AG08395 (cell line): ENCODE measurements around the gene CDK19.
"Not testable (repeated sequence)": the region's sequence is repeated elsewhere in the genome, so short reads cannot be mapped to it uniquely, and the experiment has no call there.

Source experiments
- DNase-seq: peaks from one replicate; pipeline ENCODE4 v3.0.0; 2012; ENCODE audit warnings: mixed read lengths, low spot score

The CDK19 gene

DNA sequence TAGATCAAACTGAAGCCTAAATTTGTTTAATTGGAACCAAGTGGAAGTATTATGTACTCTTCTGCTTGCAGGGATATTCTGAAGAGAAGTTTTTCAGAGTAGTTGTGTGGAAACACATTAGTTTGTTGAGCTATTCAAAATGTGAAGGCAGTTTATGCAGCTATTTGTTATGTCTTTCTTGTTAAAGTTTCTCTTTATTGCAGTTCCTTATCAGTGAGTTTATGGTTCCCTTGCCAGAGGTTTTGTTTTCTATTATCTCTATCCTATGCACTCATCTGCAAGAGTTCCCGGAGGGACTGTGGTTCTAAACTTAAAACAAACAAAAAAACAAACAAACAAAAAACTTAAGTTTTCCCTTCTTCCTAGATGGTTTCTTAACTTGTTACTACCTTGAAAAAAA, 195.2 kb downstream of the CDK19 start:
- no peak for DNase-seq

DNA sequence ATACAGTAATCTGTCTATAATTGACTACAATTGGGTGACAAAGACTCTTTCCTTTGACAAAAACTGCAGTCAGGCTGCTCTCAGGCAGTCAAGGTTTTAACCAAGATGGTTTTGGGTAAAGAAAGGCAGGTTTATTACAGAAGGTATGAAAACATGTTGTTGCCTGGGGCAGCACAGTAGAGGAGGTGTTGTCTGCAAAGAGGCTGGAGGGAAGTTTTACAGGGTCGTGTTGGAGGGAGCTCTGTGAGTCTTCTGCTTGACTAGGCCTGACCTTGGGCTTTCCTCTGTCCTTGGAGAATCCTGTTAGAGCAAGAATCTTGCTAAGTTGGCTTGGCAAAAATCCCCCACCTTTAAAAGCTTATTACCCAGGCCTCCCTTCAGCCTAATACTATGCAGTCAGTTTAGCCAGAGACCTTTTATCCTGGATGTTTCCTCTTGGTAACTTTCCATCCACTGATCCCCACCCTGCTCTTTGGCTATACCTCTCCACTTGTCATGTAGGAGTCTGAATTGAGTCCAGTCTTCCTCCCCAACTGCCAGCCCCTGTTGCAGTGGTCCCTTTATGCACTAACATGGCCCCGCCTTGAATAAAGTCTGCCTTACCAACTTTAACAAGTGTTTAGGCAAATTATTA, 195.9 kb downstream of the CDK19 start:
- DNase-seq = no peak

DNA sequence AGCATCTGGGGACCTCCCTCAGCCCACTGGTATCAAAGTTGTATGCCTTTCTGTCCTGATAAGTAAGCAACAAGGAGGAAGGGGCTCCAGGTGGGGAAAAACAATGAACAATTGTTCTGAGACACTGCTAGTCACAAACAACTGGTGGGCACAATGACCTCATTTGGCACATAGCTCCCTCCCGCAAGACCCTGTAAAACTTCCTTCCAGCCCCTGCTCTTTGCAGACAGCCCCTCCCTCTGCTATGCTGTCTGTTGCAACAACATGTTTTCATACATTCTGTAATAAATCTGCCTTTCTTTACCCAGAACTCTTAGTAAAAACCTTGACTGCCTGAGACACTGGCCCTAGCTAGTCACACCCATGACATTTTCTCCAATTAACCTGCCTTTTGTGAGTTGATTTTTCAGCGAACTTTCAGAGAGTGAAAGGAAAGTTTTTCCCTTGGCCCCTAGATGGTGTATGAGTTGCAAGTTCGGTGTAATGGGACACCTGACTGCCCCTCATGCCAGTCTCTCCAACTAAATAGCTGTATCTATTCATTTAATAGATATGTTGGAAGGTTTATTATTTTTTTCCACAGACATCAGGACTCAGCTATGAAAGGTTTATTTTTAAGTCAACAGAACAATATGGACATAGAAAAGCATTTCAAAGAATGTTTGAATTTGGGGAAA, 196.5 kb downstream of the CDK19 start:
- no peak for DNase-seq

DNA sequence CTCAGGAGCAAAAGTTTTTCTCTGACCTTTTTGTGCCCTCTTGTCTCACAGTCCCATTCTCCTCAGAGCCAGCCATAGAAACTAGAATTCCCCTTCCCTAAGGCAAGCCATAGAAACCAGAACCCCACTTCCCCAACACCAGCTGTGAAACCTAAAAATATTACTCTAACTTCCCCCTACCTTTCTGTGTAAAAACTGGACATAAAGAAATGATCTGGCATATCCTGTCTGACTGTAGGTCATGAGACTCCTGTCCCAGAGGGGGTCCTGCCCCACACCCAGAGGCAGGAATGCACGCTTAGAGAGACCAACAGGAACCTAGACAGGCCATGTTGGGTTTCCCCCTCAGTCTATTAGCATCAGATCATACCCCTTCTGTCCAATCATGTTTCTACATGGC, 198.2 kb downstream of the CDK19 start:
- DNase-seq = no peak

DNA sequence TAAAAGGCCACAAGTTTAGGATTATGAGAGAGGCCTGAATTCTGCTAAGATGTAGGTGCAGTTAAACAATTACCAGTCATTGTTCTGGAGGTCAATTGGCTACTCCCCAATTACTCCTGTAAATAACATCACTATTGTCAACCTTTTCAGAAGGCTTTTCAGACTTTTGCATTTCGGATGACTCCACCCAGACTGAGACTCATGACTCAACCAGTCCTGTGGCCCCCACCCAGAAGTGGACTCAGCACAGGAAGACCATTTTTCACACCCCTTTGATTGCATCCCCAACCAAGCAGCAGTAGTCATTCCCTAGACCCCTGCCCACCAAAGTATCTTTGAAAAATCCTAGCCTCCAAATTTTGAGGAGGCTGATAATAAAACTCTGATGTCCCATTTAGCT, 199.5 kb downstream of the CDK19 start:
- DNase-seq = no peak

- no peak for DNase-seq
Observed at GRCh38 chr6:110614586-110614985, 200.7 kb downstream of the CDK19 start.

DNA sequence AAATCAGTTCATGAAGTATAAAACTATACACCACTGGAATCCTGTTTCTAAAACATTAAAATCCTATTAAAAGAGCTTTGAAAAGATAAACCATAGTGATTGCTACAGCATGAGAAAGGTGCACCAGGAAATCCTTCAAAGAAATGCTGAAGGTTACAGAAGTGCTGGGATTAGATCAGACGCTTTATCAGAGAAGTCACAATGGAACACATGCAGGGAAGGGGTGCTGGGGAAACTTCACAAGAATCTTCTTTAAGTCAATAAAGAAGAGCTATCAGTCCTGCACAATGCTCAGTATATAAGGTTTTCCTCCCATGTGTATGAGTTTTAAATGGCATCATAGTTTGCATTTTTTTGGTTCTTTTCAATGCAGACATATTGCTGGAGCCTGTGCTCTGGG, 201.2 kb downstream of the CDK19 start:
- no peak for DNase-seq

- DNase-seq = no peak
Observed at GRCh38 chr6:110613356-110613755, 201.9 kb downstream of the CDK19 start.

GRCh38 chr6:110612298-110612697, 203.0 kb downstream of the CDK19 start:
- no peak for DNase-seq

GRCh38 chr6:110609101-110609500, 206.2 kb downstream of the CDK19 start:
- no peak for DNase-seq

GRCh38 chr6:110608151-110608550, 207.1 kb downstream of the CDK19 start:
- no peak for DNase-seq

DNA sequence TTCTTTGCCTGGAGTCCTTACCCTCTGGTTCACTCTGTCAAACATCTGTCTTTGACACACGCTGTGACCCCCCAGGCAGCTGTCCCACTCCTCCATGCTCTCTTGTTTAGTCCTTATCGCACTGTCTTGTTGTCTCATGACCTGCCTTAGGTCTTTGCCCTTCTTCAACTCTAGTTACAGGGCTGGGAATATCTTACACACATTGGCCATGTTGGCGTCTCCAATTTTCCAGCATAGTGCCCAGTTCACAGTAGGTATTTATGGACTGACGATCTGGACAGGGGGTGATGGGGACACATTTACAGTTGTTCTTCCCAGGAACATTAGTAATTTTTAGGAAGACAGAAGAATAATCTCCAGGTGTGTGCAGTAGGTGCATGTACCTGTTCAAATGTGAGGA, 209.1 kb downstream of the CDK19 start:
- DNase-seq = no peak

- not testable (repeated sequence) for DNase-seq
Observed at GRCh38 chr6:110600640-110601039, 214.6 kb downstream of the CDK19 start.

DNA sequence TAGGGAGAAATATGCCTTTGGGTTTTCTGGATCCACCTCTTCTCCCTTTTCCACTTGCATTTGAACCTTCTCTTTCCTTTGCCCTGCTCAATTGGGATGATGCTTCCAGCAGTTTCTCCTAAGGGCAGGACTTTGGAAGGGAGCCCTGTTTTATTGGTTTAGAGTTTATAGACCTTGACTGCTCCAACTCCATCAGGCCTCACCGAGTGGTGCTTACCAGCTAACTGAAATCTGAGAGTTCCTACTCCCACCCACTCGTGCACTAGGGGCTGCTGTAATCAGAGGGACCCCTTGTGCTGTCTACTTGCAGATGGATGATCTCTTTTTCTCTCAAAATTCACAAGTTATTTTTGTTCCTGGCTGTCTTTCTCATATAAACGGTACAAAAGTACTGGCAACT, 217.5 kb downstream of the CDK19 start:
- no peak for DNase-seq

- no peak for DNase-seq
Observed at GRCh38 chr6:110596354-110596753, 218.9 kb downstream of the CDK19 start.

DNA sequence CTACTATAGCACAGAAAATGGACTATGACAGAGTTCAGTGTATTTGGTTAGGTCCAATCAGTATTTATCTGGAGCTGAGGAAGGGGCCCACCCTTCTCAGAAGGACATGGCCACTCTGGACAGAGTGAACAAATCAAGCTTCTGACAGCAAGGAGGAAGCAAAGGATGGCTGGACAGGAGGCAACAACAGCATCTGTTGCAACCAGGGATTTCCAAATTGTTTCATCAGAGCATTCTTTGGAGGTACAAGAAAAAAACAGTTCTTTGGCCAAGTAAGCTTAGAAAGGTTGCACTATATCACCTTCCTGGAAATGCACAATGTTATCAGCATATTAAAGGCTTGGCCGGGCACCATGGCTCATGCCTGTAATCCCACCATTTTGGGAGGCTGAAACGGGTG, 220.2 kb downstream of the CDK19 start:
- no peak for DNase-seq

GRCh38 chr6:110593637-110594036, 221.6 kb downstream of the CDK19 start:
- no peak for DNase-seq

- no peak for DNase-seq
Observed at GRCh38 chr6:110592765-110593164, 222.5 kb downstream of the CDK19 start.

DNA sequence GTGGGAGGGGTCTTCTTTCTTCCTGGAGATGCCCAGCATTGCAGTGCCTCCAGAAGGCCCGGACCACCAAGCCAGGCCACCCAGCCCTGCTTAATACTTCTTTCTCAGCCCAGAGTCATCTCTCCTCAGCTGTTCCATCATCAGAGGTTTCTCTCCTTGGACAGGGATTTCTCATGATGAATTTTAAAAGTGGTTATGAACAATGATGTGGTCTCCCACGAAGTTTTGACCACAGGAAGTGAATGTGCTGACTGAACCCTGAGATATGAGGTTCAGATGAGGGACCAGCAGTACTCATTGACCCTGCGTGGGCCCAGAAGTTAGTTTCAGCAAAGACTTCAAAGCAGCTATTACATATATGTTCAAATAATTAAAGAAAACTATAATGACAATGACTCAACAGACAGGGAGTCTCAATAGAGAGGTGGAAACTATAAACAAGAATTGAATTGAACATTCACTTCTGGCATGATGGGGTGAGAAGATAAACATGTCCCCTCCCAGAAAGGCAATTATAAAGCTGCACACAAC, 224.4 kb downstream of the CDK19 start:
- peak; percentile 23 for DNase-seq

DNA sequence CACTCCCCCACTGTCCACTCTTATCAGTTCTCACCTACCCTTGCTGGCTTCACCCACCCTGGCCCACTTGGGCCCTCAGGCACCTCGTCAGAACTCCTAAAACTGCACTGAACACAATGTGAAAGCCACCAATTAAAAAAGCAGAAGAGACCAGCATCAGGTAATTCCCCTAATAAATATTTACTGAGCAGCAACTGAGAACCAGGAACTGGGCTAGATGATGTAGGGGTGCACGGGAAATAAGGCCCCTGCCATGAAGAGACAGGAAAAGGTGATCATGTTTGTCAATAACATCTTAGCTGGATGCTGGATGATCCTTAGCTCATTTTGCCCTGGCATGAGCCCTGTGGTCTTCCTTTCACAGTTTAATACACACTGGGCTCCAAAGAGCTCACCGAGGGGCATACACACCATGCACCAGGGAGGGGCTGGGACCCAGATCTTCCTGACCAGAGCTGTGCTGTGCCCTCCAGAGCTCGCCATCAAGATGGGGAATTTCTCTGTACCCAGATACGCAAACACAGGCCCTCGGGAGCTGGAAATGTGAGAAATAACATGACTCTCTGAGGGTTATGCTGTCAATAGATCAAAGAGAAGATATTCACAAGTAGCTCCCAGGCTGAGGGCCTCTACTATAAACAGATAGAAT, 225.3 kb downstream of the CDK19 start:
- no peak for DNase-seq

GRCh38 chr6:110587328-110587727, 227.9 kb downstream of the CDK19 start:
- no peak for DNase-seq

GRCh38 chr6:110581679-110582078, 233.6 kb downstream of the CDK19 start:
- peak; percentile 40 for DNase-seq

DNA sequence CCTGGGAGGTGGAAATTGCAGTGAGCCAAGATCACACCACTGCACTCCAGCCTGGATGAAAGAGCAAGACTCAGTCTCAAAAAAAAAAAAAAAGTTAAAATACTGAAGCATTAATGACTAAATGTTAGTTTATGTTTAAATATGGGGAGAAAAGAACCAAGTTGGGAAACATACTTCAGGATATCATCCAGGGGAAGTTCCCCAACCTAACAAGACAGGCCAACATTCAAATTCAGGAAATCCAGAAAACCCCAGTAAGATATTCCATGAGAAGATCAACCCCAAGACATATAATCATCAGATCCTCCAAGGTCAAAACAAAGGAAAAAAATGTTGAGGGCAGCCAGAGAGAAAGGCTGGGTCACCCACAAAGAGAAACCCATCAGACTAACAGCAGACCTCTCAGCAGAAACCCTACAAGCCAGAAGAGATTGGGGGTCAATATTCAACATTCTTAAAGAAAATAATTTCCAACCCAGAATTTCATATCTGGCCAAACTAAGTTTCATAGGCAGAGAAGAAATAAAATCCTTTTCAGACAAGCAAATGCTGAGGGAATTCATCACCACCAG, 237.6 kb downstream of the CDK19 start:
- DNase-seq = not testable (repeated sequence)
